ENCODE results near the gene SYNJ2BP.

SYNJ2BP gene

DNA sequence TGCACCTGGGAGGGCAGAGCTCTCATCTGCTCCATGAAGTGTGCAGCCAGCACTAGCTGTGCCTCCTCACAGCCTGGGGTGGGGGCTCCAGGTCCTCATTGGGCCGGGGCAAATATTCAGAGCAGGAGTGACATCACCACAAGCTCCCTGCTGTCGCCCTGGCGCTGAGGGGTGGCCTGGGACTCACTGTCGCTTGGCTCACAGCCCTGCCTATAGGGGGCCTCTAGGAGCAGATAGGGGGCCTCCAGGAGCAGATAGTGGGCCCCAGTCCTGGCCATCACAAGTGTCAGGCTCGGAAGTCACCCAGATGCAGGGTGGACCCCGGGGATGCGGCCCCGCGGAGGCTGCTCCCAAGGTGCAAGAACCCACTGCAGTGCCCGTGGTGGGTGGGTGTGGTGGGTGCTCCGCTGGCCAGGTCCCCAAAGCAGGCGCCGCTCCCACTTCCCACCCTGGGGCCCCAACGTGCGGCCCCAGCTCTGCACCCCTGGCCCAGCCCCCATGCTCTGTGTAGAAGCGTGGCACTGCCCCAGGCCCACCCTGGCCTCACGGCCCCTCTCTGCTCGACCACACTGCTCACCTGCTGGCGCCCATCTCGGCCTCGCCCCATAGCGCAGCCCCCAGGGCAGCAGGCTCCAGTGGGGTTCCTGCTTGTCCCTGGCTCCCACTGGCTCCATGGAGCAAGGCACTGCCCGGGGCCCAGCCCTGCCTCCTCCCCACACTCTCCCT, 18.0 kb downstream of the SYNJ2BP start:
- no peak overlapping the region for H3K27ac ChIP-seq
- TF ChIP-seq, protein P1, sequence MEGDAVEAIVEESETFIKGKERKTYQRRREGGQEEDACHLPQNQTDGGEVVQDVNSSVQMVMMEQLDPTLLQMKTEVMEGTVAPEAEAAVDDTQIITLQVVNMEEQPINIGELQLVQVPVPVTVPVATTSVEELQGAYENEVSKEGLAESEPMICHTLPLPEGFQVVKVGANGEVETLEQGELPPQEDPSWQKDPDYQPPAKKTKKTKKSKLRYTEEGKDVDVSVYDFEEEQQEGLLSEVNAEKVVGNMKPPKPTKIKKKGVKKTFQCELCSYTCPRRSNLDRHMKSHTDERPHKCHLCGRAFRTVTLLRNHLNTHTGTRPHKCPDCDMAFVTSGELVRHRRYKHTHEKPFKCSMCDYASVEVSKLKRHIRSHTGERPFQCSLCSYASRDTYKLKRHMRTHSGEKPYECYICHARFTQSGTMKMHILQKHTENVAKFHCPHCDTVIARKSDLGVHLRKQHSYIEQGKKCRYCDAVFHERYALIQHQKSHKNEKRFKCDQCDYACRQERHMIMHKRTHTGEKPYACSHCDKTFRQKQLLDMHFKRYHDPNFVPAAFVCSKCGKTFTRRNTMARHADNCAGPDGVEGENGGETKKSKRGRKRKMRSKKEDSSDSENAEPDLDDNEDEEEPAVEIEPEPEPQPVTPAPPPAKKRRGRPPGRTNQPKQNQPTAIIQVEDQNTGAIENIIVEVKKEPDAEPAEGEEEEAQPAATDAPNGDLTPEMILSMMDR (conservative IDR thresholded peaks at IDR 0.05): no peak

DNA sequence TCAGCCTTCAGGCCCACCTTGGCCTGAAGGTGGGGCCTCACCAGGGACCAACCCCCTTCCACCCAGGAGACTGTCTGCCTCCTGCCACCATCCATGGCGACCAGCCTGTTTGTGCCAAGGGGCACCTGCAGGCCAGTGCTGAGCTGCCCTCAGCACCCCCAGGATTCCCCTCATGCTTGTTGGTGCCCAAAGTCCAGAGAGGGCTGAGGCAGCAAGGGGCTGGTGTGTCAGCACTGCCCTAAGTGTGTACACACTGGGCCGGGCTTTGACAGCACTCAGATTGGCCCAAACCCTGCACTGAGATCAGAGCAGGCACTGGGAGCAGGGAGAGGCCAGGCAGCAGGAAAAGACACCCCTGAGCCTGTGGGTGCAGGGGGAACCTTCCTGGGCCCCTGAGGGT, 18.6 kb downstream of the SYNJ2BP start:
- TF ChIP-seq, protein P1 (conservative IDR thresholded peaks at IDR 0.05): no peak
- H3K27ac ChIP-seq: no peak overlapping the region

DNA sequence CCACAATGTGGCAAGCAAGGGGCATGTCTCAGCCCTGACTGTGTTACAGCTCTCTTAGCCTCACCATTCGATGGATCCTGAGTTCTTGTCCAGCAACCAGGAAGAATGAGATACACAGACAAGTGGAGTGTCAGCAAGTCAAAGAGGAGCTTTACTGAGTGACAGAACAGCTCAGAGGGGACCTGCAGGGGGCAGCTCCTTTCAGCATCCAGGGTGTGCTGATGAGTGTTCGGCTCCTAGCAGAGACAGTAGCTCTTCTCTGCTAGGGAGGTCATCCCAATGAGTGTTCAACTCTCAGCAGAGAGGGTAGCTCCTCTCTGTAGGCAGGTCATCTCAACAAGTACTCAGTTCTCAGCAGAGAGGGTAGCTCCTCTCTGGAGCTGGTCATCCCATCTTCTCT, 19.1 kb downstream of the SYNJ2BP start:
- no peak overlapping the region for H3K27ac ChIP-seq
- TF ChIP-seq, protein P1 (conservative IDR thresholded peaks at IDR 0.05): no peak

DNA sequence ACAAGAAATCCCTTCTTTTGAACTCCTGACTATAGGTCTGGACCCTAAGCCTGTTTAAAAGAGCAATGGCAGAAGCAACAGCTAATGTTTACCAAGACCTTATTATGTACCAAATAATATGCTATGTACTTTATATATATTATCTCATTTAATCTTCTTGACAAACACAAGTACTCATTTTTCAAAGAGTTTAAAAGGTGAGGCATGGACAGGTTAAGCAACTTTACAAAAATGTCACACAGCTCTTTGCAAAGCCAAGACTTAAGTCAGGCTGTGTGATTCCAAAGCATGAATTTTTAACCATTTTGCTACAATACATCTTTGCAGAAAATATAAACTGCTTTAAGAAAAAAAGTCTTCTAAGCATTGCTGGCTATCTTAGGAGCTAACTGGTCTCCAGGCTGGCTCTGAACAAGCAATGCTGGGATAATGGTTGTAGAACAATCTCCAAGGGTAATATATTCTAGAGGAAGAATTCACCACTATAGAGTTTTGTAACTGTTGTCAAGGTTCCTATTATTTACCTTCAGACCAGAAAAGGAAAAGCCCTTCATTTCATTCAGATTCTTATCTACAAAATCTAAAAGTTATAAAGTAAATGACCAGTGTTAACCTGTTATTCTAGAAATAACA, 22.1 kb downstream of the SYNJ2BP start:
- TF ChIP-seq, protein P1 (conservative IDR thresholded peaks at IDR 0.05): no peak
- H3K27ac ChIP-seq: no peak overlapping the region

DNA sequence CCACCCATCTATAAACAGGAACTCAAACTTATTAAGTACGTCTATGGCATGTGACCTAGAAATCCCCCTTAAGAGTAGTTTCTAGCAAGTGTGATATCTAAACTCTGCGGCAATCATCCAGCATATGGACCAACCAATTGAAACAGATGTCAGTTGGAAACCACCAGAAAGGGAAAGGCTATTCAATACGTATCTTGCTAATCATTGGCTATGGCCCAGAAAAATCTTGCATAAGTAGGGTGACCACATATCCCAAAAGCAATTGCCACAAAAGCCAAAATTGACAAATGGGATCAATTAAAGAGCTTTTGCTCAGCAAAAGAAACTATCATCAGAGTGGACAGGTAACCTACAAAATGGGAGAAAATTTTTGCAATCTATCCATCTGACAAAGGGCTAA, 24.2 kb downstream of the SYNJ2BP start:
- TF ChIP-seq, protein P1 (conservative IDR thresholded peaks at IDR 0.05): no peak
- no peak overlapping the region for H3K27ac ChIP-seq

DNA sequence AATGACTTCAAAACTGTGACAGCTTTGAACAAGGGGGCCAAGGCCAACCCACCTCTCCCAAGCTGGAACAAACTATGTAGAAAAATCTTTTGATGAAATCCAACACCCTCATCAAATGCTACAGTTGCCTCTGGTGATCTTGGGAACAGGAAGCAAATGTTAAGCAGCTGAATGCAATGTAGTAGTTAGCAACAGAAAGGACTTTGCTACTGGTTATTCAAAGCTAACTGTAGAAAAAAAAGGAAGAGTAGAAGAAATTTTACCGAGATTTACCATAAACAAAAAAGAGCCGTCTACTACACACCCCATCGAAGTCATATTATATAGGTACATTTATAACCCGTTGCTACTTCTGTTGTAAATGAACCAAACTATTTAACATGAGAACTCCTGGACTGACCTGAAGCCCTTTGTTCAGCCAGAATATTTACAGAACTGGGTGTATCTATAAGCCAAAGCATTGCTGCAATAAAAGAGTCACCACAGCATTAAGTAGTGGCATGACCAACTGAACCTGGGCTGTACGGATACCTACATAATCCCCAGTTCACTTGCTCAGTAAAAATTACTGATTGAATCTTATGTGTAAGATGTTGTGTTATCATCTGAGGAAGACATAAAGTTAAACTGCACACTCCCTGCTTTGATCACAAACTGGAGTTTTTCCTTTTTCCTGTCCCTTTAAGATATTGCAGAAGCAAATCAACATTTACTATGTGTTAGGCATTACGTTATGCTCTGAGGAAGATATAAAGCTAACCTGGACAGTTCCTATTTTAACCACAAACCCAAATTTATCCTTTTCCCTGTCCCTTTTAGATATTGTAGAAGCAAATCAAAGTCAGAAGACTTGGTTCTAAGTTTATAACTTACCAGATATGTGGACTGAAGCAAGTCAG, 25.1 kb downstream of the SYNJ2BP start:
- no peak overlapping the region for H3K27ac ChIP-seq
- TF ChIP-seq, protein P1 (conservative IDR thresholded peaks at IDR 0.05): no peak

DNA sequence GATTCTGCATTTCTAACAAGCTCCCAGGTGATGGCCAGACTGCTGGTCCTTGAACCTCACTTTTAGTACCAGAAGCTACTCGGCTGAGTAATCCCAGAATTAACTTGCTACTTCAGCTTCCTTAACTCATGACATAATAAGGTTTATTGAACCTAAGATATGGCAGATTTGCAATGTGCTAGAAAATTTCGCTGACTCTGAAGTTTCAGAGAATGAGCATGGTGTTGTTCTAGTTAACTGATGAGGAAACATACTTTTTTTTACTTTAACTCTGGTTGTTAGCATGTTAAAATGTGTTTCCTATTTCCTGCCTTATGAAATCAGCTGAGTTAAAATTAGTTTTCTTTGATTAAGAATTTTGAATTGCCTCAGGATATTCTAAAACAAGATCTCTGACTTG, 34.4 kb downstream of the SYNJ2BP start:
- TF ChIP-seq, protein P1 (conservative IDR thresholded peaks at IDR 0.05): no peak
- H3K27ac ChIP-seq: no peak overlapping the region
